ENCODE data around the gene PRKCB.

PRKCB gene

GRCh38 chr16:23896832-23897821, 61.3 kb downstream of the PRKCB start:
- H3K4me3 ChIP-seq (replicated peaks; ENCODE audit: insufficient read depth, low read length) = no peak overlapping the region
- H3K27me3 ChIP-seq (ENCODE audit: insufficient read depth, poor library complexity, severe bottlenecking) = no peaks in the 10 kb centered on the region
- TF ChIP-seq GABPA (IDR thresholded peaks at IDR 0.05; ENCODE audit: low read depth) (no peak), REST (IDR thresholded peaks at IDR 0.05; ENCODE audit: insufficient replicate concordance, low read depth) (no peak), SPI1 (IDR thresholded peaks at IDR 0.05; ENCODE audit: borderline replicate concordance, low read depth) (no peak), POLR2AphosphoS5 (IDR thresholded peaks at IDR 0.05; ENCODE audit: low read depth) (no peak), CTCF (IDR thresholded peaks at IDR 0.05; ENCODE audit: insufficient read depth, low read length) (no peak)
- no peak overlapping the region for H3K27ac ChIP-seq (replicated peaks)
- no peak for DNase-seq (ENCODE audit: low read depth in 1 of 2, low spot score in 1 of 2)

- Histone ChIP-seq H3K4me3 (replicated peaks; ENCODE audit: insufficient read depth, low read length) (no peak overlapping the region), H3K27ac (replicated peaks) (no peak overlapping the region), H3K27me3 (ENCODE audit: insufficient read depth, poor library complexity, severe bottlenecking) (no peaks in the 10 kb centered on the region)
- DNase-seq (ENCODE audit: low read depth in 1 of 2, low spot score in 1 of 2) = no peak
- TF ChIP-seq REST (IDR thresholded peaks at IDR 0.05; ENCODE audit: insufficient replicate concordance, low read depth) (no peak), GABPA (IDR thresholded peaks at IDR 0.05; ENCODE audit: low read depth) (no peak)
Observed at GRCh38 chr16:23898682-23899430, 63.1 kb downstream of the PRKCB start.

- H3K27ac ChIP-seq (replicated peaks) = no peak overlapping the region
- TF ChIP-seq SPI1 (IDR thresholded peaks at IDR 0.05; ENCODE audit: borderline replicate concordance, low read depth) = no peak
- no peak for TF ChIP-seq GABPA (IDR thresholded peaks at IDR 0.05; ENCODE audit: low read depth)
- no peak for TF ChIP-seq CTCF (IDR thresholded peaks at IDR 0.05; ENCODE audit: insufficient read depth, low read length)
- TF ChIP-seq POLR2AphosphoS5 (IDR thresholded peaks at IDR 0.05; ENCODE audit: low read depth) = no peak
- no peak for TF ChIP-seq REST (IDR thresholded peaks at IDR 0.05; ENCODE audit: insufficient replicate concordance, low read depth)
- H3K4me3 ChIP-seq (replicated peaks; ENCODE audit: insufficient read depth, low read length) = no peak overlapping the region
- DNase-seq (ENCODE audit: low read depth in 1 of 2, low spot score in 1 of 2) = no peak
- no peaks in the 10 kb centered on the region for H3K27me3 ChIP-seq (ENCODE audit: insufficient read depth, poor library complexity, severe bottlenecking)
Observed at GRCh38 chr16:23899869-23900268, 64.1 kb downstream of the PRKCB start.

Data from HL-60 (cell line).